Measurements from ENCODE around the gene OR4F6.

DNA sequence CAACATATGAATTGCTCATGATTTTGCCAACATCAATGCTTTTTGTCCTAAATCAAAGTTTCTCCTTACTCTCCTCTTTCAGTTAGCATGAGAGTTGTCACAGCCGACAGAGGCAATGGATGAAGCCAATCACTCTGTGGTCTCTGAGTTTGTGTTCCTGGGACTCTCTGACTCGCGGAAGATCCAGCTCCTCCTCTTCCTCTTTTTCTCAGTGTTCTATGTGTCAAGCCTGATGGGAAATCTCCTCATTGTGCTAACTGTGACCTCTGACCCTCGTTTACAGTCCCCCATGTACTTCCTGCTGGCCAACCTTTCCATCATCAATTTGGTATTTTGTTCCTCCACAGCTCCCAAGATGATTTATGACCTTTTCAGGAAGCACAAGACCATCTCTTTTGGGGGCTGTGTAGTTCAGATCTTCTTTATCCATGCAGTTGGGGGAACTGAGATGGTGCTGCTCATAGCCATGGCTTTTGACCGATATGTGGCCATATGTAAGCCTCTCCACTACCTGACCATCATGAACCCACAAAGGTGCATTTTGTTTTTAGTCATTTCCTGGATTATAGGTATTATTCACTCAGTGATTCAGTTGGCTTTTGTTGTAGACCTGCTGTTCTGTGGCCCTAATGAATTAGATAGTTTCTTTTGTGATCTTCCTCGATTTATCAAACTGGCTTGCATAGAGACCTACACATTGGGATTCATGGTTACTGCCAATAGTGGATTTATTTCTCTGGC is 2.5 kb downstream of the OR4F6 start:
- TF ChIP-seq ZBTB21 (CRISPR knock-in tag; IDR thresholded peaks at IDR 0.05) (no peak), EZH2 (conservative IDR thresholded peaks at IDR 0.05; ENCODE audit: low read depth, low read length) (no peak), SRSF9 (IDR thresholded peaks at IDR 0.05; ENCODE audit: borderline replicate concordance, insufficient read depth, low read depth, low read length, poor library complexity, severe bottlenecking) (no peak), CBX1 (IDR thresholded peaks at IDR 0.05; ENCODE audit: low read depth) (no peak), FLYWCH1 (CRISPR knock-in tag; IDR thresholded peaks at IDR 0.05) (no peak), MXI1 (IDR thresholded peaks at IDR 0.05; ENCODE audit: borderline replicate concordance, low read depth, low read length) (no peak), BHLHE40 (IDR thresholded peaks at IDR 0.05; ENCODE audit: low read length) (no peak), CC2D1A (CRISPR knock-in tag; IDR thresholded peaks at IDR 0.05) (no peak), ZNF235 (CRISPR knock-in tag; IDR thresholded peaks at IDR 0.05; ENCODE audit: borderline replicate concordance) (no peak), EP300 (IDR thresholded peaks at IDR 0.05; ENCODE audit: low read depth in 2 of 2, low read length in 2 of 2) (no peak), EP300 (CRISPR knock-in tag; IDR thresholded peaks at IDR 0.05; ENCODE audit: borderline replicate concordance) (no peak), ZNF558 (CRISPR knock-in tag; IDR thresholded peaks at IDR 0.05; ENCODE audit: borderline replicate concordance) (no peak), BRD4 (CRISPR knock-in tag; IDR thresholded peaks at IDR 0.05) (no peak)
- TF ChIP-seq, protein P1, sequence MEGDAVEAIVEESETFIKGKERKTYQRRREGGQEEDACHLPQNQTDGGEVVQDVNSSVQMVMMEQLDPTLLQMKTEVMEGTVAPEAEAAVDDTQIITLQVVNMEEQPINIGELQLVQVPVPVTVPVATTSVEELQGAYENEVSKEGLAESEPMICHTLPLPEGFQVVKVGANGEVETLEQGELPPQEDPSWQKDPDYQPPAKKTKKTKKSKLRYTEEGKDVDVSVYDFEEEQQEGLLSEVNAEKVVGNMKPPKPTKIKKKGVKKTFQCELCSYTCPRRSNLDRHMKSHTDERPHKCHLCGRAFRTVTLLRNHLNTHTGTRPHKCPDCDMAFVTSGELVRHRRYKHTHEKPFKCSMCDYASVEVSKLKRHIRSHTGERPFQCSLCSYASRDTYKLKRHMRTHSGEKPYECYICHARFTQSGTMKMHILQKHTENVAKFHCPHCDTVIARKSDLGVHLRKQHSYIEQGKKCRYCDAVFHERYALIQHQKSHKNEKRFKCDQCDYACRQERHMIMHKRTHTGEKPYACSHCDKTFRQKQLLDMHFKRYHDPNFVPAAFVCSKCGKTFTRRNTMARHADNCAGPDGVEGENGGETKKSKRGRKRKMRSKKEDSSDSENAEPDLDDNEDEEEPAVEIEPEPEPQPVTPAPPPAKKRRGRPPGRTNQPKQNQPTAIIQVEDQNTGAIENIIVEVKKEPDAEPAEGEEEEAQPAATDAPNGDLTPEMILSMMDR (CRISPR knock-in tag; IDR thresholded peaks at IDR 0.05) = no peak
